Kidney epithelial cell (primary cell): ENCODE measurements around the gene PTPRA. TPM values are rescaled to one million over a fixed set of nuclear protein-coding genes. Genes with fewer than 3 reads are reported as not detected.

Experiments used
- DNase-seq: peaks from one replicate; pipeline ENCODE4 v3.0.0-alpha.2; 2010; ENCODE audit warnings: low read depth
- H3K27me3 ChIP-seq: 2 replicates; pipeline ENCODE4 v1.6.0; 2011; ENCODE audit warnings: low read length; ENCODE audit not compliant: control insufficient read depth, insufficient read depth
- H3K36me3 ChIP-seq: 2 replicates; pipeline ENCODE4 v1.5.1; 2011; ENCODE audit warnings: low read length; ENCODE audit not compliant: control insufficient read depth, insufficient read depth
- H3K4me3 ChIP-seq: 2 replicates; pipeline ENCODE4 v1.5.1; 2011; ENCODE audit warnings: low read depth, mild to moderate bottlenecking, control low read depth, low read length
- total RNA-seq: library from RNA; depleted of rRNA; stranded (reverse); fragments of >200 nt; gene quantifications from 2 replicates; pipeline ENCODE4 v1.2.3, GENCODE V29; 2015
- TF ChIP-seq, protein P1 (sequence below): IDR thresholded peaks from 2 replicates; pipeline ENCODE4 v1.5.1; 2011; ENCODE audit warnings: mild to moderate bottlenecking, moderate library complexity, low read length, control low read depth, inconsistent platforms; ENCODE audit not compliant: insufficient read depth, poor library complexity, severe bottlenecking

PTPRA gene
- total RNA-seq, 1 donor from 2014 or later, result 48.6 TPM

GRCh38 chr20:2995796-2996195 is 122.5 kb downstream of the PTPRA start:
- Histone ChIP-seq H3K4me3 (no peak overlapping the region), H3K27me3 (no peaks in the 10 kb centered on the region), H3K36me3 (no peaks in the 10 kb centered on the region)
- TF ChIP-seq, protein P1, sequence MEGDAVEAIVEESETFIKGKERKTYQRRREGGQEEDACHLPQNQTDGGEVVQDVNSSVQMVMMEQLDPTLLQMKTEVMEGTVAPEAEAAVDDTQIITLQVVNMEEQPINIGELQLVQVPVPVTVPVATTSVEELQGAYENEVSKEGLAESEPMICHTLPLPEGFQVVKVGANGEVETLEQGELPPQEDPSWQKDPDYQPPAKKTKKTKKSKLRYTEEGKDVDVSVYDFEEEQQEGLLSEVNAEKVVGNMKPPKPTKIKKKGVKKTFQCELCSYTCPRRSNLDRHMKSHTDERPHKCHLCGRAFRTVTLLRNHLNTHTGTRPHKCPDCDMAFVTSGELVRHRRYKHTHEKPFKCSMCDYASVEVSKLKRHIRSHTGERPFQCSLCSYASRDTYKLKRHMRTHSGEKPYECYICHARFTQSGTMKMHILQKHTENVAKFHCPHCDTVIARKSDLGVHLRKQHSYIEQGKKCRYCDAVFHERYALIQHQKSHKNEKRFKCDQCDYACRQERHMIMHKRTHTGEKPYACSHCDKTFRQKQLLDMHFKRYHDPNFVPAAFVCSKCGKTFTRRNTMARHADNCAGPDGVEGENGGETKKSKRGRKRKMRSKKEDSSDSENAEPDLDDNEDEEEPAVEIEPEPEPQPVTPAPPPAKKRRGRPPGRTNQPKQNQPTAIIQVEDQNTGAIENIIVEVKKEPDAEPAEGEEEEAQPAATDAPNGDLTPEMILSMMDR, result no peak
- DNase-seq, result no peak

DNA sequence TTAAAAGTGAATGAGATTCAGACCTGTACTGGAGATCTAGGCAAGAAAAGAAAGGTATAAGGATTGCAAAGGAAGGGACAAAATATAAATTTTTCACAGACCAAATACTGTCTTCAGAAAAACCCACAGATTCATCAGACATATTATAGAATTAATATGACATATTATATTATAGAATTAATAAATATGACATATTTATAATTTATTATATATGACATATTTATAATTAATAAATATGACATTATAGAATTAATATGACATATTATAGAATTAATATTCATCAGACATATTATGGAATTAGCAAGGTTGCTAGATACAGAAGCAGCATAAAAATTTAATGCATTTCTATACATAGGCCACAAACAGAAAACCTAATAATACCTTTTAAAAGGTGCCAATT is 125.4 kb downstream of the PTPRA start:
- Histone ChIP-seq H3K27me3 (no peaks in the 10 kb centered on the region), H3K36me3 (no peaks in the 10 kb centered on the region), H3K4me3 (no peak overlapping the region)
- TF ChIP-seq, protein P1, result no peak
- no peak for DNase-seq

- Histone ChIP-seq H3K27me3 (no peaks in the 10 kb centered on the region), H3K36me3 (no peaks in the 10 kb centered on the region), H3K4me3 (no peak overlapping the region)
- TF ChIP-seq, protein P1, result peak; percentile 34
- no peak for DNase-seq
Observed at GRCh38 chr20:3000852-3001523, 127.7 kb downstream of the PTPRA start.

- Histone ChIP-seq H3K36me3 (no peaks in the 10 kb centered on the region), H3K27me3 (no peaks in the 10 kb centered on the region), H3K4me3 (no peak overlapping the region)
- TF ChIP-seq, protein P1, result no peak
- DNase-seq, result no peak
Observed at GRCh38 chr20:3003416-3003815, 130.1 kb downstream of the PTPRA start.

GRCh38 chr20:3010985-3011723 is 137.9 kb downstream of the PTPRA start:
- peak; percentile 42 for DNase-seq

More at GRCh38 chr20:3010985-3011723, 137.9 kb downstream of the PTPRA start:
- TF ChIP-seq, protein P1, result no peak
- H3K4me3 ChIP-seq, result no peak overlapping the region
- no peaks in the 10 kb centered on the region for H3K27me3 ChIP-seq
- H3K36me3 ChIP-seq, result peaks cover 1% of the 10 kb centered on the region
